Measurements from ENCODE around the gene XXYLT1.

XXYLT1 gene

GRCh38 chr3:195266428-195266827 lies 4.5 kb downstream of the XXYLT1 start:
- DNase-seq (ENCODE audit: low spot score): no peak

- no peak for DNase-seq (ENCODE audit: low spot score)
These were observed 5.5 kb downstream of the XXYLT1 start for GRCh38 chr3:195265363-195265976.

GRCh38 chr3:195263925-195264600 lies 6.9 kb downstream of the XXYLT1 start:
- DNase-seq (ENCODE audit: low spot score): no peak

GRCh38 chr3:195263193-195263924 lies 7.6 kb downstream of the XXYLT1 start:
- DNase-seq (ENCODE audit: low spot score): no peak

- DNase-seq (ENCODE audit: low spot score): no peak
These were observed 9.0 kb downstream of the XXYLT1 start for GRCh38 chr3:195261925-195262324.

- peak; percentile 44 for DNase-seq (ENCODE audit: low spot score)
These were observed 10.6 kb downstream of the XXYLT1 start for GRCh38 chr3:195260280-195260905.

GRCh38 chr3:195259475-195260279 lies 11.3 kb downstream of the XXYLT1 start:
- DNase-seq (ENCODE audit: low spot score): peak; percentile 58

- peak; percentile 26 for DNase-seq (ENCODE audit: low spot score)
These were observed 11.8 kb downstream of the XXYLT1 start for GRCh38 chr3:195259154-195259474.

- no peak for DNase-seq (ENCODE audit: low spot score)
These were observed 12.4 kb downstream of the XXYLT1 start for GRCh38 chr3:195258449-195259153.

GRCh38 chr3:195257454-195258448 lies 13.2 kb downstream of the XXYLT1 start:
- no peak for DNase-seq (ENCODE audit: low spot score)

- DNase-seq (ENCODE audit: low spot score): no peak
These were observed 14.1 kb downstream of the XXYLT1 start for GRCh38 chr3:195256639-195257453.

GRCh38 chr3:195255571-195256501 lies 15.1 kb downstream of the XXYLT1 start:
- DNase-seq (ENCODE audit: low spot score): no peak

GRCh38 chr3:195255176-195255500 lies 15.8 kb downstream of the XXYLT1 start:
- no peak for DNase-seq (ENCODE audit: low spot score)

- DNase-seq (ENCODE audit: low spot score): no peak
These were observed 16.3 kb downstream of the XXYLT1 start for GRCh38 chr3:195254454-195255175.

- DNase-seq (ENCODE audit: low spot score): no peak
These were observed 17.0 kb downstream of the XXYLT1 start for GRCh38 chr3:195253923-195254432.

- DNase-seq (ENCODE audit: low spot score): no peak
These were observed 19.5 kb downstream of the XXYLT1 start for GRCh38 chr3:195251336-195252065.
